CD8-positive, alpha-beta memory T cell (primary cell): ENCODE measurements around the gene SMIM28. TPM values are rescaled to one million over a fixed set of nuclear protein-coding genes. Genes with fewer than 3 reads are reported as not detected.

Experiments
- CTCF ChIA-PET: fragments of 350-600 bp; sonication (Branson Sonifier 250); formaldehyde crosslinking; loops from one replicate; lab custom pipeline; 2021; ENCODE audit warnings: antibody characterized with exemption; lab: Charles Lee
- POLR2A ChIA-PET: fragments of 350-600 bp; sonication (Branson Sonifier 250); formaldehyde crosslinking; loops from one replicate; lab custom pipeline; 2021; ENCODE audit warnings: antibody characterized with exemption; lab: Charles Lee
- DNase-seq, 5 donors: peaks; one replicate each; pipeline versions ENCODE4 v3.0.0 to v3.0.0-alpha.2; 2020 to 2022; ENCODE audit warnings: mixed read lengths in 1 of 5
- H3K27ac ChIP-seq: one replicate; pipeline ENCODE4 v1.7.0; 2013; ENCODE audit warnings: low read depth, mild to moderate bottlenecking, low read length, moderate library complexity
- H3K27me3 ChIP-seq: 2 replicates; pipeline ENCODE4 v1.7.0; 2013; ENCODE audit warnings: low read length, mild to moderate bottlenecking; ENCODE audit not compliant: insufficient read depth, poor library complexity, severe bottlenecking
- H3K36me3 ChIP-seq: 2 replicates; pipeline ENCODE4 v1.7.0; 2013; ENCODE audit warnings: mild to moderate bottlenecking, low read length, moderate library complexity; ENCODE audit not compliant: insufficient read depth
- H3K4me1 ChIP-seq: 2 replicates; pipeline ENCODE4 v1.7.0; 2013; ENCODE audit warnings: mild to moderate bottlenecking, low read length, moderate library complexity; ENCODE audit not compliant: insufficient read depth
- H3K4me3 ChIP-seq: 2 replicates; pipeline ENCODE4 v1.7.0; 2013; ENCODE audit warnings: mild to moderate bottlenecking, low read length
- H3K9me3 ChIP-seq: 2 replicates; pipeline ENCODE4 v1.7.0; 2013; ENCODE audit warnings: mild to moderate bottlenecking, low read length
- H3K27ac Mint-ChIP-seq, 8 donors: one replicate each; pipeline ENCODE4 v1.8.0; 2020 to 2021; ENCODE audit warnings: mixed read lengths in 8 of 8, mild to moderate bottlenecking in 6 of 8, inconsistent platforms in 3 of 8, moderate library complexity in 3 of 8
- H3K27me3 Mint-ChIP-seq, 2 donors: one replicate each; pipeline ENCODE4 v1.8.0; 2020 to 2021; ENCODE audit warnings: mixed read lengths in 2 of 2, mild to moderate bottlenecking in 1 of 2, moderate library complexity in 1 of 2
- H3K36me3 Mint-ChIP-seq, 3 donors: one replicate each; pipeline ENCODE4 v1.8.0; 2020 to 2021; ENCODE audit warnings: mixed read lengths in 3 of 3, inconsistent platforms in 1 of 3, mild to moderate bottlenecking in 1 of 3
- H3K4me1 Mint-ChIP-seq, 3 donors: one replicate each; pipeline ENCODE4 v1.8.0; 2020 to 2021; ENCODE audit warnings: mixed read lengths in 3 of 3, inconsistent platforms in 1 of 3, mild to moderate bottlenecking in 1 of 3
- H3K4me3 Mint-ChIP-seq, 7 donors: one replicate each; pipeline ENCODE4 v1.8.0; 2020 to 2021; ENCODE audit warnings: mixed read lengths in 7 of 7, mild to moderate bottlenecking in 6 of 7, moderate library complexity in 4 of 7, inconsistent platforms in 2 of 7
- H3K9me3 Mint-ChIP-seq, 5 donors: one replicate each; pipeline ENCODE4 v1.8.0; 2020 to 2022; ENCODE audit warnings: mixed read lengths in 5 of 5, mild to moderate bottlenecking in 3 of 5, moderate library complexity in 2 of 5, inconsistent platforms in 1 of 5
- polyA plus RNA-seq: library from polyadenylated mRNA; unstranded; fragments of 300-500 nt; fragmentation: Illumina TruSeq; gene quantifications from one replicate; pipeline ENCODE4 v1.2.3, GENCODE V29; 2021
- total RNA-seq, 2 experiments: library from RNA; stranded (reverse); gene quantifications; one replicate each; pipeline ENCODE4 v1.2.3, GENCODE V29; 2021

SMIM28 gene
- total RNA-seq (not detected), polyA plus RNA-seq (not detected)

DNA sequence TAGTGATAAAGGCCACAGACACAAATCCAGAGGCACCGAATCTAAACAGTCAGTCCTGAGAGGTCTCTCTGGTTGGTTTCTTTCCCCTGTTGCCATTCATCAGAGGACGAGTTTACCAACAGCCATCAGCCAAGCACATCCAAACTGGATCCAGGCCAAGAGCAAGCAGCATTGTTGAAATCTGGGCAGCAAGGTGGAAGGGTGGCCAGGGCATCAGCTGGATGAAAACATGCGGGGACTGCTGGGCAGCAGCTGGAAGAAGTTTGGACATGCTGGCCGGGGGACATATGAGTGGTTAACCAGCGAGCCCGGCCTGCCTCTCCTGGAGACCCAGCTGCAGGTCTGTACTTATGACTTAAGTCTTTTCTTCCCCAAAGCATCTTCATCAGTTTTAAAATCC is at the start of gene SMIM28:
Gene SMIM28 (plus strand): TSS at position 62 of the 400 bp plus-strand sequence. CDS start 168 bp downstream, at position 230.
- H3K36me3 ChIP-seq, result no peaks in the 10 kb centered on the region
- no peaks in the 10 kb centered on the region for H3K4me1 ChIP-seq
- no peaks in the 10 kb centered on the region for H3K9me3 ChIP-seq
- Mint-ChIP-seq H3K4me1 (no peaks in the 10 kb centered on the region), H3K27me3 (peaks cover 4 to 11% of the 10 kb centered on the region in 2 donors), H3K4me3 (no peak within 1 kb of the TSS), H3K27ac (no peak within 1 kb of the TSS), H3K9me3 (no peaks in the 10 kb centered on the region), H3K36me3 (no peaks in the 10 kb centered on the region)
- H3K27me3 ChIP-seq, result no peaks in the 10 kb centered on the region
- POLR2A ChIA-PET, result no interaction called here
- CTCF ChIA-PET, result no interaction called here
- DNase-seq, result no peak
- H3K27ac ChIP-seq, result no peak within 1 kb of the TSS
- no peak within 1 kb of the TSS for H3K4me3 ChIP-seq

DNA sequence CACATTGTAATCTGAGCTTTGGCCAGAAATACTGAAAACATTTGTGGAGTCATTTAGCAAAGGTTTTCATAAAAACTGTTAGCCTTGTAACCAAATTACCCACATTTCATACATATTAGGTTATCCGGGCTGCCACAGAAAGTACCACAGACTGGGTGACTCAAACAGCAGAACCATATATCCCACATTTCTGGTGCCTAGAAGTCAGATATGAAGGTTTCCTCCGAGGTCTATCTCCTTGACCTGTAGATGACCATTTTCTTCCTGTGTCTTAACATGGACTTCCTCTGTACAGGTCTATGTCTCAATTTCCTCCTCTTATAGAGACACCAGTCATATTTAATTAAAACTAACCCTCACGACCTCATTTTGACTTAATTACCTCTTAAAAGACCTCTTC is 49.5 kb upstream of the SMIM28 start:
- H3K4me1 Mint-ChIP-seq, result no peaks in the 10 kb centered on the region
- peaks cover 0 to 2% (median 0%) of the 10 kb centered on the region in 3 donors for H3K36me3 Mint-ChIP-seq
- Histone ChIP-seq H3K27me3 (no peaks in the 10 kb centered on the region), H3K27ac (no peak overlapping the region), H3K4me1 (no peaks in the 10 kb centered on the region), H3K4me3 (no peak overlapping the region), H3K9me3 (no peaks in the 10 kb centered on the region), H3K36me3 (no peaks in the 10 kb centered on the region)
- peaks cover 0 to 4% (median 0%) of the 10 kb centered on the region in 5 donors for H3K9me3 Mint-ChIP-seq
- ChIA-PET POLR2A (no interaction called here), CTCF (no interaction called here)
- no peak overlapping the region for H3K27ac Mint-ChIP-seq
- DNase-seq, result no peak
- H3K4me3 Mint-ChIP-seq, result no peak overlapping the region
- H3K27me3 Mint-ChIP-seq, result peaks cover 4 to 6% of the 10 kb centered on the region in 2 donors

DNA sequence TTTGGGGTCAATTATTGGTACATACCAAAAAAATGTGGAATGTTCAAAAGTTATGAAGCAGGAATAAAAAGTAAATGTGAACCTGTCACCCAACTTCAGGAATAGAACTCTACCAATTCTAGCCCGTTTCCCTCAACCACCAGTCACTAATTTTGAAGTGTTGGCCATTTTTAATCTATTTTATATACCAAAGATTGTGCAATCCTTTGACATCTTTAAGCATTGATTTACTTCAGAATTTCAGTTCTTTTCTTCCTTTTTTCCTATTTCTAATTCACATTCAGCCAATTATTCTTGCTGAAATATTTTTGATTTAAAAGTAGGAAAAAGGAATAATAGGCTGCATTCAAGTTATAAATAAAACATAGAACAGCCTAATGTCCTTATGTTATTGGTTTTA is 46.9 kb upstream of the SMIM28 start:
- Histone ChIP-seq H3K36me3 (no peaks in the 10 kb centered on the region), H3K4me3 (no peak overlapping the region), H3K9me3 (no peaks in the 10 kb centered on the region), H3K4me1 (no peaks in the 10 kb centered on the region), H3K27ac (no peak overlapping the region), H3K27me3 (no peaks in the 10 kb centered on the region)
- peaks cover 0 to 4% (median 0%) of the 10 kb centered on the region in 5 donors for H3K9me3 Mint-ChIP-seq
- no peak overlapping the region for H3K4me3 Mint-ChIP-seq
- H3K4me1 Mint-ChIP-seq, result no peaks in the 10 kb centered on the region
- H3K36me3 Mint-ChIP-seq, result peaks cover 0 to 2% (median 0%) of the 10 kb centered on the region in 3 donors
- H3K27me3 Mint-ChIP-seq, result peaks cover 4 to 7% of the 10 kb centered on the region in 2 donors
- ChIA-PET CTCF (no interaction called here), POLR2A (no interaction called here)
- no peak overlapping the region for H3K27ac Mint-ChIP-seq
- no peak for DNase-seq

DNA sequence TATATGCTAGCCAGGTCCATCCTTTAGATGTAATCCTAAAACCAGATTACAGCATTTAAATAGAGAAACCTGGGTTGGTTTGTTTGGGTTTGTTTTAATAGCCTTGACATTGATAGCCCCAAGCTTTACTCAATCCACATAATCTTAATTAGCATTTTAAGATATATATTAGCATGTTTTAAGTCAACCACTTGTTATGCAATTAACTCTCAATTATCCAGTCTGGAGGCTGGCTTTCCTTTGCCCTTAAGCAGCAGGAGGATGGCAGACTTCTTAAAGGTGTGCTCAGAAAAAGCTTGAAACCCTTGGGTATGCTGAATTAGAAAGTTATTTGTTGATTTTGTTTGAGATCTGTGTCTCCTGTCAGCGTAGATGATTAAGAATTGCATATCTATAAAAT is 46.3 kb upstream of the SMIM28 start:
- H3K4me3 ChIP-seq, result no peak overlapping the region
- Mint-ChIP-seq H3K36me3 (peaks cover 0 to 2% (median 0%) of the 10 kb centered on the region in 3 donors), H3K9me3 (peaks cover 0 to 4% (median 0%) of the 10 kb centered on the region in 5 donors), H3K27ac (no peak overlapping the region), H3K4me1 (no peaks in the 10 kb centered on the region), H3K4me3 (no peak overlapping the region), H3K27me3 (peaks cover 4 to 12% of the 10 kb centered on the region in 2 donors)
- ChIA-PET CTCF (no interaction called here), POLR2A (no interaction called here)
- no peaks in the 10 kb centered on the region for H3K4me1 ChIP-seq
- no peak for DNase-seq
- no peaks in the 10 kb centered on the region for H3K9me3 ChIP-seq
- H3K27me3 ChIP-seq, result no peaks in the 10 kb centered on the region
- H3K36me3 ChIP-seq, result no peaks in the 10 kb centered on the region
- H3K27ac ChIP-seq, result no peak overlapping the region

DNA sequence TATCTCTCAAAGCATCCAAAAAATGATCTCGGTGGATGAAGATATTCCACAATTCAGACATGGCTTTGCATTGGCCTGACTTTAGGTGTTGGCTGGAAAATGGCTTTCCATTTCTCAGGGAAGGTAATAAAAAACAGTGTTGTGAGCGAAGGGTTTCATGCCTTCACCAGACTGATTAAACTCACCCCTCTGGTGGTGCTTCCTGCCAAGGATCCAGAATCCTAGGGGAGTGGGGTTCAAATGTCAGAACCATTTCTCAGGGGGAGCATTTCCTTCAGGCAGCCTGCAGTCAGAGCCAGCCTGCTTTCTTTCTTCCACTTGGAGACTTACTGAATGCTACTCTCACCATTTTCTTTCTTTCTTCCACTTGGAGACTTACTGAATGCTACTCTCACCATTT is 45.7 kb upstream of the SMIM28 start:
- Histone ChIP-seq H3K36me3 (no peaks in the 10 kb centered on the region), H3K27ac (no peak overlapping the region), H3K9me3 (no peaks in the 10 kb centered on the region), H3K27me3 (no peaks in the 10 kb centered on the region), H3K4me1 (no peaks in the 10 kb centered on the region), H3K4me3 (no peak overlapping the region)
- H3K36me3 Mint-ChIP-seq, result no peaks in the 10 kb centered on the region
- H3K4me1 Mint-ChIP-seq, result no peaks in the 10 kb centered on the region
- no peak overlapping the region for H3K4me3 Mint-ChIP-seq
- DNase-seq, result no peak
- no peak overlapping the region for H3K27ac Mint-ChIP-seq
- CTCF ChIA-PET, result no interaction called here
- POLR2A ChIA-PET, result no interaction called here
- H3K27me3 Mint-ChIP-seq, result peaks cover 4 to 16% of the 10 kb centered on the region in 2 donors
- H3K9me3 Mint-ChIP-seq, result peaks cover 0 to under 1% (median 0%) of the 10 kb centered on the region in 5 donors

DNA sequence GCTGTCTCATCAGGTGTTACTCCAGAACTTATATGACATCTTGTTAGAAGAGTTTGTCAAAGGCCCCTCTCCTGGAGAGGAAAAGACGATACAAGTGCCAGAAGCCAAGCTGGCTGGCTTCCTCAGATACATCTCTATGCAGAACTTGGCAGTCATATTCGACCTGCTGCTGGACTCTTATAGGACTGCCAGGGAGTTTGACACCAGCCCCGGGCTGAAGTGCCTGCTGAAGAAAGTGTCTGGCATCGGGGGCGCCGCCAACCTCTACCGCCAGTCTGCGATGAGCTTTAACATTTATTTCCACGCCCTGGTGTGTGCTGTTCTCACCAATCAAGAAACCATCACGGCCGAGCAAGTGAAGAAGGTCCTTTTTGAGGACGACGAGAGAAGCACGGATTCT is 43.7 kb upstream of the SMIM28 start:
- Mint-ChIP-seq H3K27ac (no peak overlapping the region), H3K4me3 (no peak overlapping the region), H3K36me3 (no peaks in the 10 kb centered on the region), H3K9me3 (no peaks in the 10 kb centered on the region), H3K4me1 (no peaks in the 10 kb centered on the region), H3K27me3 (peaks cover 3 to 26% of the 10 kb centered on the region in 2 donors)
- H3K9me3 ChIP-seq, result no peaks in the 10 kb centered on the region
- no peak overlapping the region for H3K27ac ChIP-seq
- H3K4me3 ChIP-seq, result no peak overlapping the region
- H3K4me1 ChIP-seq, result no peaks in the 10 kb centered on the region
- H3K36me3 ChIP-seq, result no peaks in the 10 kb centered on the region
- DNase-seq, result no peak
- CTCF ChIA-PET, result no interaction called here
- POLR2A ChIA-PET, result no interaction called here
- H3K27me3 ChIP-seq, result no peaks in the 10 kb centered on the region

DNA sequence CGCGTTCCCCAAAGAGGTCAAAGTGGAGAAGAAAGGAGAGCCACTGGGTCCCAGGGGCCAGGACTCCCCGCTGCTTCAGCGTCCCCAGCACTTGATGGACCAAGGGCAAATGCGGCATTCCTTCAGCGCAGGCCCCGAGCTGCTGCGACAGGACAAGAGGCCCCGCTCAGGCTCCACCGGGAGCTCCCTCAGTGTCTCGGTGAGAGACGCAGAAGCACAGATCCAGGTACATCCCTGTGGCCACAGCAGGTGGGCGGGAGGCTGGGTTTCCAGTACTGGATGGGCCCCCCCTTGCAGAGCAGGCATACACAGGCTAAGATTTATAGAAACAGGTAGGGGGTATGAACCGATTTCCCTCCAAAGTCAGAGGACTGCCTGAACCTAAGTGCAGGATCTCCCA is 42.7 kb upstream of the SMIM28 start:
- no peaks in the 10 kb centered on the region for H3K9me3 ChIP-seq
- H3K27me3 ChIP-seq, result no peaks in the 10 kb centered on the region
- H3K27ac ChIP-seq, result no peak overlapping the region
- CTCF ChIA-PET, result no interaction called here
- H3K36me3 ChIP-seq, result no peaks in the 10 kb centered on the region
- no peak overlapping the region for H3K4me3 ChIP-seq
- Mint-ChIP-seq H3K4me3 (no peak overlapping the region), H3K4me1 (no peaks in the 10 kb centered on the region), H3K9me3 (no peaks in the 10 kb centered on the region), H3K27me3 (peaks cover 0 to 30% of the 10 kb centered on the region in 2 donors), H3K27ac (no peak overlapping the region), H3K36me3 (no peaks in the 10 kb centered on the region)
- POLR2A ChIA-PET, result no interaction called here
- DNase-seq, result no peak
- no peaks in the 10 kb centered on the region for H3K4me1 ChIP-seq

DNA sequence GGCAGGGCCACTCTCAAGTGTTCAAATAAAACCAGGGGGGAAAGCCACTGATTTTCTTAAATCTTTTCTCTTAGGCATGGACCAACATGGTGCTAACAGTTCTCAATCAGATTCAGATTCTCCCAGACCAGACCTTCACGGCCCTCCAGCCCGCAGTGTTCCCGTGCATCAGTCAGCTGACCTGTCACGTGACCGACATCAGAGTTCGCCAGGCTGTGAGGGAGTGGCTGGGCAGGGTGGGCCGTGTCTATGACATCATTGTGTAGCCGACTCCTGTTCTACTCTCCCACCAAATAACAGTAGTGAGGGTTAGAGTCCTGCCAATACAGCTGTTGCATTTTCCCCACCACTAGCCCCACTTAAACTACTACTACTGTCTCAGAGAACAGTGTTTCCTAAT is 41.5 kb upstream of the SMIM28 start:
- H3K27ac ChIP-seq, result no peak overlapping the region
- H3K4me3 ChIP-seq, result no peak overlapping the region
- Mint-ChIP-seq H3K36me3 (no peaks in the 10 kb centered on the region), H3K27me3 (peaks cover 0 to 35% of the 10 kb centered on the region in 2 donors), H3K9me3 (no peaks in the 10 kb centered on the region), H3K4me1 (no peaks in the 10 kb centered on the region), H3K4me3 (no peak overlapping the region), H3K27ac (no peak overlapping the region)
- DNase-seq, result no peak
- ChIA-PET POLR2A (no interaction called here), CTCF (no interaction called here)
- H3K27me3 ChIP-seq, result no peaks in the 10 kb centered on the region
- no peaks in the 10 kb centered on the region for H3K4me1 ChIP-seq
- H3K9me3 ChIP-seq, result no peaks in the 10 kb centered on the region
- no peaks in the 10 kb centered on the region for H3K36me3 ChIP-seq

DNA sequence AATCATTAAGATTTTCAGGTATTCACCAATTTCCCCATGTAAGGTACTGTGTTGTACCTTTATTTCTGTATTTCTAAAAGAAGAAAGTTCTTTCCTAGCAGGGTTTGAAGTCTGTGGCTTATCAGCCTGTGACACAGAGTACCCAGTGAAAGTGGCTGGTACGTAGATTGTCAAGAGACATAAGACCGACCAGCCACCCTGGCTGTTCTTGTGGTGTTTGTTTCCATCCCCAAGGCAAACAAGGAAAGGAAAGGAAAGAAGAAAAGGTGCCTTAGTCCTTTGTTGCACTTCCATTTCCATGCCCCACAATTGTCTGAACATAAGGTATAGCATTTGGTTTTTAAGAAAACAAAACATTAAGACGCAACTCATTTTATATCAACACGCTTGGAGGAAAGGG is 40.6 kb upstream of the SMIM28 start:
- Mint-ChIP-seq H3K36me3 (no peaks in the 10 kb centered on the region), H3K27ac (no peak overlapping the region), H3K4me3 (no peak overlapping the region), H3K9me3 (no peaks in the 10 kb centered on the region), H3K4me1 (no peaks in the 10 kb centered on the region), H3K27me3 (peaks cover 0 to 36% of the 10 kb centered on the region in 2 donors)
- no peak for DNase-seq
- H3K4me1 ChIP-seq, result no peaks in the 10 kb centered on the region
- no peak overlapping the region for H3K4me3 ChIP-seq
- ChIA-PET CTCF (no interaction called here), POLR2A (no interaction called here)
- no peaks in the 10 kb centered on the region for H3K9me3 ChIP-seq
- H3K27ac ChIP-seq, result no peak overlapping the region
- H3K27me3 ChIP-seq, result no peaks in the 10 kb centered on the region
- no peaks in the 10 kb centered on the region for H3K36me3 ChIP-seq
